Activated CD8-positive, alpha-beta T cell treated with anti-CD3 and anti-CD28 coated beads for 36 hours (primary cell): ENCODE measurements around the gene TAB3. TPM values are rescaled to one million over a fixed set of nuclear protein-coding genes. Genes with fewer than 3 reads are reported as not detected.

Experiments
- ATAC-seq: fragments of 200-7000 bp; cut with Tn5 transposase; one replicate; pipeline ENCODE4 v1.10.0; 2021; ENCODE audit warnings: mild to moderate bottlenecking, moderate library complexity
- CTCF ChIA-PET: fragments of 350-600 bp; sonication (Branson Sonifier 250); formaldehyde crosslinking; loops from one replicate; lab custom pipeline; 2021; ENCODE audit warnings: antibody characterized with exemption; lab: Charles Lee
- POLR2A ChIA-PET: fragments of 350-600 bp; sonication (Branson Sonifier 250); formaldehyde crosslinking; loops from one replicate; lab custom pipeline; 2021; ENCODE audit warnings: antibody characterized with exemption; lab: Charles Lee
- DNase-seq: peaks from one replicate; pipeline ENCODE4 v3.0.0-alpha.2; 2020
- H3K27ac Mint-ChIP-seq: one replicate; pipeline ENCODE4 v1.8.0; 2021; ENCODE audit warnings: mild to moderate bottlenecking, mixed read lengths
- H3K27me3 Mint-ChIP-seq: one replicate; pipeline ENCODE4 v1.8.0; 2021; ENCODE audit warnings: mixed read lengths
- H3K36me3 Mint-ChIP-seq: one replicate; pipeline ENCODE4 v1.8.0; 2021; ENCODE audit warnings: low read depth, mixed read lengths
- H3K4me1 Mint-ChIP-seq: one replicate; pipeline ENCODE4 v1.8.0; 2021; ENCODE audit warnings: low read depth, mixed read lengths
- H3K4me3 Mint-ChIP-seq: one replicate; pipeline ENCODE4 v1.8.0; 2021; ENCODE audit warnings: mild to moderate bottlenecking, moderate library complexity, mixed read lengths
- H3K9me3 Mint-ChIP-seq: one replicate; pipeline ENCODE4 v1.8.0; 2021; ENCODE audit warnings: mixed read lengths
- CTCF ChIP-seq: fragments of 200-600 bp; IDR thresholded peaks from one replicate; pipeline ENCODE4 v1.8.0; 2022; ENCODE audit warnings: antibody characterized with exemption, mild to moderate bottlenecking
- intact Hi-C: fragments of 100-400 bp; cut with micrococcal nuclease; formaldehyde crosslinking; loops from one replicate; pipeline ENCODE4 v1.10.0; 2022
- total RNA-seq, 2 experiments: library from RNA; stranded (reverse); gene quantifications; one replicate each; pipeline ENCODE4 v1.2.3, GENCODE V29; 2021

TAB3 gene
- total RNA-seq, 2 experiments from 2014 or later, result 15.5 to 16.5 TPM

- ATAC-seq (peak; percentile 41), DNase-seq (no peak)
- ChIA-PET POLR2A (no interaction called here), CTCF (interaction anchor here (1.6 kb wide), 1 partner anchor 95 kb away, joined by 5 read pairs; no protein-coding TSS in a partner anchor)
- Mint-ChIP-seq H3K4me3 (no peak overlapping the region), H3K9me3 (no peaks in the 10 kb centered on the region), H3K4me1 (peaks cover 37% of the 10 kb centered on the region), H3K27ac (peak overlapping the region; percentile 55), H3K36me3 (peaks cover 13% of the 10 kb centered on the region), H3K27me3 (no peaks in the 10 kb centered on the region)
- intact Hi-C loops, result no loop called here
- TF ChIP-seq CTCF, result no peak
Measured at GRCh38 chrX:30830326-30830943, 58.6 kb downstream of the TAB3 start.

- POLR2A ChIA-PET, result interaction anchor here (1.3 kb wide), 1 partner anchor 65 kb away, joined by 3 read pairs; no protein-coding TSS in a partner anchor
Measured at GRCh38 chrX:30824275-30824674, 64.8 kb downstream of the TAB3 start.

GRCh38 chrX:30822764-30823163 is 66.3 kb downstream of the TAB3 start:
- intact Hi-C loops, result loop anchor here (10.0 kb wide), 1 partner anchor 88 kb away; no protein-coding TSS in a partner anchor
- H3K9me3 Mint-ChIP-seq, result no peaks in the 10 kb centered on the region
- no peak for DNase-seq
- H3K4me1 Mint-ChIP-seq, result peaks cover 14% of the 10 kb centered on the region
- no peak for ATAC-seq
- no peaks in the 10 kb centered on the region for H3K27me3 Mint-ChIP-seq
- TF ChIP-seq CTCF, result no peak
- POLR2A ChIA-PET, result no interaction called here
- H3K36me3 Mint-ChIP-seq, result no peaks in the 10 kb centered on the region
- CTCF ChIA-PET, result interaction anchor here (0.9 to 2.5 kb wide), 3 partner anchors 10 to 188 kb away, joined by 3 to 11 read pairs (median 3); no protein-coding TSS in a partner anchor
- H3K4me3 Mint-ChIP-seq, result no peak overlapping the region
- no peak overlapping the region for H3K27ac Mint-ChIP-seq

More at GRCh38 chrX:30824275-30824674, 64.8 kb downstream of the TAB3 start:
- TF ChIP-seq CTCF, result no peak
- no peak overlapping the region for H3K27ac Mint-ChIP-seq
- no peak for ATAC-seq
- no peak for DNase-seq
- intact Hi-C loops, result loop anchor here (10.0 kb wide), 1 partner anchor 89 kb away; no protein-coding TSS in a partner anchor
- H3K4me1 Mint-ChIP-seq, result peaks cover 21% of the 10 kb centered on the region
- no peak overlapping the region for H3K4me3 Mint-ChIP-seq
- H3K9me3 Mint-ChIP-seq, result no peaks in the 10 kb centered on the region
- no peaks in the 10 kb centered on the region for H3K36me3 Mint-ChIP-seq
- CTCF ChIA-PET, result interaction anchor here (2.5 kb wide), 1 partner anchor 89 kb away, joined by 11 read pairs; no protein-coding TSS in a partner anchor
- H3K27me3 Mint-ChIP-seq, result no peaks in the 10 kb centered on the region

GRCh38 chrX:30822068-30822681 is 66.9 kb downstream of the TAB3 start:
- H3K4me3 Mint-ChIP-seq, result no peak overlapping the region
- H3K4me1 Mint-ChIP-seq, result peaks cover 14% of the 10 kb centered on the region
- no peak for TF ChIP-seq CTCF
- POLR2A ChIA-PET, result no interaction called here
- no peaks in the 10 kb centered on the region for H3K27me3 Mint-ChIP-seq
- H3K36me3 Mint-ChIP-seq, result no peaks in the 10 kb centered on the region
- CTCF ChIA-PET, result interaction anchor here (2.5 kb wide), 1 partner anchor 87 kb away, joined by 11 read pairs; no protein-coding TSS in a partner anchor
- H3K27ac Mint-ChIP-seq, result no peak overlapping the region
- H3K9me3 Mint-ChIP-seq, result no peaks in the 10 kb centered on the region
- intact Hi-C loops, result loop anchor here (10.0 kb wide), 1 partner anchor 87 kb away; no protein-coding TSS in a partner anchor
- DNase-seq, result peak; percentile 4
- peak; percentile 20 for ATAC-seq

- intact Hi-C loops, result loop anchor here (10.0 kb wide), 1 partner anchor 86 kb away; no protein-coding TSS in a partner anchor
Measured at GRCh38 chrX:30821116-30821515, 67.9 kb downstream of the TAB3 start.

More at GRCh38 chrX:30821116-30821515, 67.9 kb downstream of the TAB3 start:
- Mint-ChIP-seq H3K27me3 (no peaks in the 10 kb centered on the region), H3K9me3 (no peaks in the 10 kb centered on the region), H3K4me3 (no peak overlapping the region), H3K27ac (no peak overlapping the region), H3K4me1 (peaks cover 14% of the 10 kb centered on the region), H3K36me3 (no peaks in the 10 kb centered on the region)
- no peak for TF ChIP-seq CTCF
- CTCF ChIA-PET, result no interaction called here
- DNase-seq (no peak), ATAC-seq (no peak)
- POLR2A ChIA-PET, result no interaction called here
